Measurements from ENCODE around the gene PHLDB3. TPM values are rescaled to one million over a fixed set of nuclear protein-coding genes. Genes with fewer than 3 reads are reported as not detected.

PHLDB3 gene
- polyA plus RNA-seq, 1 donor from 2014 or later: 5.6 TPM

DNA sequence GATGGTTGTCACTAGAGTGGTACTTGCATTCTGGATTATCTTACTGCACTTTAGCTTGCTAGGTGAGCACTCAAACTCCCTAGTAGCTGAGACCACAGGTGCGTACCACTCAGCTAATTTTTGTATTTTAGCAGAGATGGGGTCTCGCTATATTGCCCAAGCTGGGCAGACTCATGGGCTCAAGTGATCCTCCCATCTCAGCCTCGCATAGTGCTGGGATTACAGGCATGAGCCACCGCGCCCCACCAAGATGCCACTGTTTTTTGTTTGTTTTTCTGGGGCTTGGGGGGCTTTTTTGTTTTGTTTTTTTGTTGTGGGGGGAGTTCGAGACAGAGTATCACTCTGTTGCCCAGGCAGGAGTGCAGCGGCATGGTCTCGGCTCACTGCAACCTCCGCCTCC is 56.9 kb downstream of the PHLDB3 start:
- H3K79me2 ChIP-seq (replicated peaks; ENCODE audit: insufficient read depth, low read length): no peaks in the 10 kb centered on the region
- TF ChIP-seq, protein P1, sequence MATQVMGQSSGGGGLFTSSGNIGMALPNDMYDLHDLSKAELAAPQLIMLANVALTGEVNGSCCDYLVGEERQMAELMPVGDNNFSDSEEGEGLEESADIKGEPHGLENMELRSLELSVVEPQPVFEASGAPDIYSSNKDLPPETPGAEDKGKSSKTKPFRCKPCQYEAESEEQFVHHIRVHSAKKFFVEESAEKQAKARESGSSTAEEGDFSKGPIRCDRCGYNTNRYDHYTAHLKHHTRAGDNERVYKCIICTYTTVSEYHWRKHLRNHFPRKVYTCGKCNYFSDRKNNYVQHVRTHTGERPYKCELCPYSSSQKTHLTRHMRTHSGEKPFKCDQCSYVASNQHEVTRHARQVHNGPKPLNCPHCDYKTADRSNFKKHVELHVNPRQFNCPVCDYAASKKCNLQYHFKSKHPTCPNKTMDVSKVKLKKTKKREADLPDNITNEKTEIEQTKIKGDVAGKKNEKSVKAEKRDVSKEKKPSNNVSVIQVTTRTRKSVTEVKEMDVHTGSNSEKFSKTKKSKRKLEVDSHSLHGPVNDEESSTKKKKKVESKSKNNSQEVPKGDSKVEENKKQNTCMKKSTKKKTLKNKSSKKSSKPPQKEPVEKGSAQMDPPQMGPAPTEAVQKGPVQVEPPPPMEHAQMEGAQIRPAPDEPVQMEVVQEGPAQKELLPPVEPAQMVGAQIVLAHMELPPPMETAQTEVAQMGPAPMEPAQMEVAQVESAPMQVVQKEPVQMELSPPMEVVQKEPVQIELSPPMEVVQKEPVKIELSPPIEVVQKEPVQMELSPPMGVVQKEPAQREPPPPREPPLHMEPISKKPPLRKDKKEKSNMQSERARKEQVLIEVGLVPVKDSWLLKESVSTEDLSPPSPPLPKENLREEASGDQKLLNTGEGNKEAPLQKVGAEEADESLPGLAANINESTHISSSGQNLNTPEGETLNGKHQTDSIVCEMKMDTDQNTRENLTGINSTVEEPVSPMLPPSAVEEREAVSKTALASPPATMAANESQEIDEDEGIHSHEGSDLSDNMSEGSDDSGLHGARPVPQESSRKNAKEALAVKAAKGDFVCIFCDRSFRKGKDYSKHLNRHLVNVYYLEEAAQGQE (IDR thresholded peaks at IDR 0.05; ENCODE audit: borderline replicate concordance): no peak
- TF ChIP-seq POLR2AphosphoS5 (IDR thresholded peaks at IDR 0.05) (no peak), EZH2 (IDR thresholded peaks at IDR 0.05; ENCODE audit: borderline replicate concordance, insufficient read depth, low read length, poor library complexity, severe bottlenecking) (no peak), RAD21 (conservative IDR thresholded peaks at IDR 0.05) (no peak), SMC3 (conservative IDR thresholded peaks at IDR 0.05; ENCODE audit: poor library complexity) (no peak), EP300 (conservative IDR thresholded peaks at IDR 0.05; ENCODE audit: poor library complexity, severe bottlenecking) (no peak), TAF1 (IDR thresholded peaks at IDR 0.05; ENCODE audit: low read depth) (no peak), MXI1 (conservative IDR thresholded peaks at IDR 0.05; ENCODE audit: poor library complexity, severe bottlenecking) (no peak)
- TF ChIP-seq, protein P2, sequence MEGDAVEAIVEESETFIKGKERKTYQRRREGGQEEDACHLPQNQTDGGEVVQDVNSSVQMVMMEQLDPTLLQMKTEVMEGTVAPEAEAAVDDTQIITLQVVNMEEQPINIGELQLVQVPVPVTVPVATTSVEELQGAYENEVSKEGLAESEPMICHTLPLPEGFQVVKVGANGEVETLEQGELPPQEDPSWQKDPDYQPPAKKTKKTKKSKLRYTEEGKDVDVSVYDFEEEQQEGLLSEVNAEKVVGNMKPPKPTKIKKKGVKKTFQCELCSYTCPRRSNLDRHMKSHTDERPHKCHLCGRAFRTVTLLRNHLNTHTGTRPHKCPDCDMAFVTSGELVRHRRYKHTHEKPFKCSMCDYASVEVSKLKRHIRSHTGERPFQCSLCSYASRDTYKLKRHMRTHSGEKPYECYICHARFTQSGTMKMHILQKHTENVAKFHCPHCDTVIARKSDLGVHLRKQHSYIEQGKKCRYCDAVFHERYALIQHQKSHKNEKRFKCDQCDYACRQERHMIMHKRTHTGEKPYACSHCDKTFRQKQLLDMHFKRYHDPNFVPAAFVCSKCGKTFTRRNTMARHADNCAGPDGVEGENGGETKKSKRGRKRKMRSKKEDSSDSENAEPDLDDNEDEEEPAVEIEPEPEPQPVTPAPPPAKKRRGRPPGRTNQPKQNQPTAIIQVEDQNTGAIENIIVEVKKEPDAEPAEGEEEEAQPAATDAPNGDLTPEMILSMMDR (IDR thresholded peaks at IDR 0.05; ENCODE audit: poor library complexity, severe bottlenecking): no peak

DNA sequence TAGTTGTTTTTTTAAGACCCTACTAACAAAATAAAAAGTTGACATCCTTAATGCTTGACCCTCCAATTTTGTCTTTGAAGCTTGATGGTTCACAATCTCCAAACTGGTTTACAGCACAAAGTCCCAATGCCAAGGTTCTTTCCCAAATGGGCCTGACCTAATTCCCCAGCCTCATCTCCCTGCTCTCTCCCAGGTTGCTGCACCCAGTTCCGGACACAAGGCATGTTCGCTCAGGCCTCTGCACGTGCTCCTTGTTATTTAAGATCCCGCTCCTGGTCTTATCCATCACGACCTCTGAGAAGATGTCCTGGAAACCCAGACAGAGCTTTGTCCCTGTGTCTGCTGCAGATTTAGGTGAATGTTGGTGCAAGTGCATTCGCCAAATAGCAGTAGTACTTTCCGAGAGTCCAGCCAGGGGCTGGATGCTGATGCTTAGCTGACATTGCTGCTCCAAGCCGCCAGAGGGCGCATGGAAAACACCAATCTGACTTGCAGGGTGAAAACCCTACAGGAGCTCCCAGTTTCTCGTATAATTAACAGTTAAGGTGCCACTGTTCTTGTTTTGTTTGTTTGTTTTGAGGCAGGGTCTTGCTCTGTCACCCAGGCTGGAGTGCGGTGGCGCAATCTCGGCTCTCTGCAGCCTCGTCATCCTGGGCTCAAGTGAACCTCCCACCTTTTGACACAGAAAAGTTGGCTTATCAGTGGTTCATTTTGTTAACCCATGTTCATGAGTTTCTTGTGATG is 57.6 kb downstream of the PHLDB3 start:
- H3K27ac ChIP-seq (ENCODE audit: low read length): no peak overlapping the region
- H3K27me3 ChIP-seq (ENCODE audit: insufficient read depth, low read depth, low read length): no peaks in the 10 kb centered on the region
- no peak overlapping the region for H3K4me2 ChIP-seq (ENCODE audit: low read length)
- H3K9me3 ChIP-seq (ENCODE audit: low read length): no peaks in the 10 kb centered on the region
- TF ChIP-seq TAF1 (IDR thresholded peaks at IDR 0.05; ENCODE audit: low read depth): no peak
- no peak for TF ChIP-seq EZH2 (IDR thresholded peaks at IDR 0.05; ENCODE audit: borderline replicate concordance, insufficient read depth, low read length, poor library complexity, severe bottlenecking)
- no peak for TF ChIP-seq MXI1 (conservative IDR thresholded peaks at IDR 0.05; ENCODE audit: poor library complexity, severe bottlenecking)
- TF ChIP-seq, protein P1 (IDR thresholded peaks at IDR 0.05; ENCODE audit: borderline replicate concordance): no peak
- TF ChIP-seq SMC3 (conservative IDR thresholded peaks at IDR 0.05; ENCODE audit: poor library complexity): peak; percentile 99
- TF ChIP-seq EP300 (conservative IDR thresholded peaks at IDR 0.05; ENCODE audit: poor library complexity, severe bottlenecking): no peak
- TF ChIP-seq RAD21 (conservative IDR thresholded peaks at IDR 0.05): peak; percentile 91
- TF ChIP-seq, protein P2 (IDR thresholded peaks at IDR 0.05; ENCODE audit: poor library complexity, severe bottlenecking): peak; percentile 94
- TF ChIP-seq POLR2AphosphoS5 (IDR thresholded peaks at IDR 0.05): no peak
- H3K9ac ChIP-seq (ENCODE audit: low read length): no peak overlapping the region
- H3K79me2 ChIP-seq (replicated peaks; ENCODE audit: insufficient read depth, low read length): no peaks in the 10 kb centered on the region
- no peak overlapping the region for H2AFZ ChIP-seq (ENCODE audit: low read depth, low read length)
- H3K4me3 ChIP-seq (ENCODE audit: low read length): no peak overlapping the region
- H3K36me3 ChIP-seq (ENCODE audit: insufficient read depth, low read length): no peaks in the 10 kb centered on the region
- no peaks in the 10 kb centered on the region for H4K20me1 ChIP-seq (ENCODE audit: insufficient read depth)
- no peaks in the 10 kb centered on the region for H3K9me2 ChIP-seq (ENCODE audit: insufficient read depth, low read length)
- H3F3A ChIP-seq (ENCODE audit: insufficient read depth, low read length, poor library complexity, severe bottlenecking): no peaks in the 10 kb centered on the region

More for the DNA sequence above, 56.9 kb downstream of the PHLDB3 start:
- Histone ChIP-seq H3K9ac (ENCODE audit: low read length) (no peak overlapping the region), H3K4me3 (ENCODE audit: low read length) (no peak overlapping the region), H2AFZ (ENCODE audit: low read depth, low read length) (no peak overlapping the region), H3K9me3 (ENCODE audit: low read length) (no peaks in the 10 kb centered on the region), H3K9me2 (ENCODE audit: insufficient read depth, low read length) (no peaks in the 10 kb centered on the region), H3K27ac (ENCODE audit: low read length) (no peak overlapping the region), H3K27me3 (ENCODE audit: insufficient read depth, low read depth, low read length) (no peaks in the 10 kb centered on the region), H3F3A (ENCODE audit: insufficient read depth, low read length, poor library complexity, severe bottlenecking) (no peaks in the 10 kb centered on the region), H4K20me1 (ENCODE audit: insufficient read depth) (no peaks in the 10 kb centered on the region), H3K4me2 (ENCODE audit: low read length) (no peak overlapping the region), H3K36me3 (ENCODE audit: insufficient read depth, low read length) (no peaks in the 10 kb centered on the region)

Data from neural cell (in vitro differentiated cells).